Stimulated activated CD8-positive, alpha-beta memory T cell treated with anti-CD3 and anti-CD28 coated beads, Interleukin-4, amount 100 ng/mL, for 48 hours (primary cell): Measurements from ENCODE around the gene KIF21A.

Source experiments
- DNase-seq: peaks from one replicate; pipeline ENCODE4 v3.0.0-alpha.2; 2020

The KIF21A gene

DNA sequence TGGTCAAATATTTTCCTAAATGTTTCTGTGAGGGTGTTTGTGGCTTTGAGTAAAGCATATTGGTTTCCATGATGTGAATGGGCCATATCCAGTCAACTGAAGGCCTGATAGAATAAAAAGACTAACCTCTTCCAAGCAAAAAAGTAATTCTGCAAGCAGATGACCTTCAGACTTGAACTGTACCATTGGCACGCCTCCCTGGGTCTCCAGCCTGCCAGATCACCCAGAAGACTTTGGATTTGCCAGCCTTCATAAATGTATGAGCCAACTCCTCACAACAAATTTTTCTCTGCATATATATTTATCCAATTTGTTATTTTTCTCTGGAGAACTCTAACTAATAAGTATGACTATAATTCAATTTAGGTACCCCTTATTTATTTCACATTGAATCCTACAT, 190.3 kb downstream of the KIF21A start:
- no peak for DNase-seq
